GM10266 (cell line): ENCODE data around the gene MTHFD1.

Source experiments
- DNase-seq: peaks from one replicate; pipeline ENCODE4 v3.0.0; 2012; ENCODE audit errors: extremely low spot score
- TF ChIP-seq, protein P1 (sequence below): IDR thresholded peaks from 2 replicates; pipeline ENCODE4 v1.5.1; 2012; ENCODE audit warnings: mild to moderate bottlenecking, low read depth; ENCODE audit not compliant: control insufficient read depth, insufficient read depth; ENCODE audit errors: missing control alignments

MTHFD1 gene

DNA sequence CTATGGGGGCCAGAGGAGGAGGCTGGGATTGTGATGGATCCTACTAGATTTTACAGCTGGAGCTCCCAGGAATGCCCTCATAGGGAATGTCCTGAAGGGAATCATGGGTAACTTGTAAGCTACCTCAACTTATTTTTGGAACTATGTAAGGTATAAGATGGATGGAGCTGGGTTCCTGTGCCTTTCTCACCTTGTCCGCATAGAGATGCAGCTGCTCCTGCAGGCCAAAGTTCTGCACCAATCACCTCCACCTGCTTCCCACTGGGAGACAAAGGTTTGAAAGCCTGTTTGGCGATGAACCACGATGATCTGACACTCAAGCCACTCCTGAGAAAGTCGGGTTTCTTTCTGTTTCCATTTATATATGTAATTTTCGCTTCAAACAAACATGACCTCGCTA, 76.5 kb downstream of the MTHFD1 start:
- TF ChIP-seq, protein P1, sequence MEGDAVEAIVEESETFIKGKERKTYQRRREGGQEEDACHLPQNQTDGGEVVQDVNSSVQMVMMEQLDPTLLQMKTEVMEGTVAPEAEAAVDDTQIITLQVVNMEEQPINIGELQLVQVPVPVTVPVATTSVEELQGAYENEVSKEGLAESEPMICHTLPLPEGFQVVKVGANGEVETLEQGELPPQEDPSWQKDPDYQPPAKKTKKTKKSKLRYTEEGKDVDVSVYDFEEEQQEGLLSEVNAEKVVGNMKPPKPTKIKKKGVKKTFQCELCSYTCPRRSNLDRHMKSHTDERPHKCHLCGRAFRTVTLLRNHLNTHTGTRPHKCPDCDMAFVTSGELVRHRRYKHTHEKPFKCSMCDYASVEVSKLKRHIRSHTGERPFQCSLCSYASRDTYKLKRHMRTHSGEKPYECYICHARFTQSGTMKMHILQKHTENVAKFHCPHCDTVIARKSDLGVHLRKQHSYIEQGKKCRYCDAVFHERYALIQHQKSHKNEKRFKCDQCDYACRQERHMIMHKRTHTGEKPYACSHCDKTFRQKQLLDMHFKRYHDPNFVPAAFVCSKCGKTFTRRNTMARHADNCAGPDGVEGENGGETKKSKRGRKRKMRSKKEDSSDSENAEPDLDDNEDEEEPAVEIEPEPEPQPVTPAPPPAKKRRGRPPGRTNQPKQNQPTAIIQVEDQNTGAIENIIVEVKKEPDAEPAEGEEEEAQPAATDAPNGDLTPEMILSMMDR: no peak
- peak; percentile 29 for DNase-seq

DNA sequence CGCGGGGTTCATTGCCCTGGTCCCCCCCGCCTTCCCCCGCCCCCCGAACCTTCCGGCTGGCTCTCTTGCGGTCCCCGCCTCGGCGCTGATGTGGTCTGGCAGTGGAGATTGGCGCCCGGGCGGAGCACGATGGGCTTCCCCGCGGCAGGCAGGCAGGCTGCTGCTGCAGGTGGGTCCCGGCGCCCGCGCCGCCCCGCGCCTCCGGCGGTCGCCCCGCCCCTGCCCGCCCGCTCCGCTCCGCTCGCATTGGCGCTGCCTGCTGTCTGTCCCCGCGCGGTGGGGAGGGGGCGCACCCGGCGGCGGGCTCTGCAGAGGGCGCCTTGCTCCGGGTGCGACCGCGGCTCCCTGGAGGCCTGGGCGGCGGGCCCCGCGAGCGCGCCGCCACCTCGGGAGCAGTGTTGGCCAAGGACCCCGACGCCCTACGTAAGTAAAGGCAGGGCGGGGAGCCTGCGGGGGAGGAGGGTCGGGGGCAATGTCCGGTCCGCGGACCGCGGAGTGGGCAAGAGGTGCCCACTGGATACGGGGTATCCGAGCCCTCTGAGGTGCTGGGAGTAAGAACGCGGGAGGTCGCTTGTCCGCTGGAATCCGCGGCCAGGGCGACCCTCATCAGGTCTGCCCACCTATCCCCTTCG, 77.2 kb downstream of the MTHFD1 start, which contains the start of gene AKAP5:
AKAP5 (plus strand) TSS at position 309 of the 632 bp plus-strand sequence. CDS start 2,896 bp downstream, outside the sequence.
- DNase-seq: peak; percentile 77
- TF ChIP-seq, protein P1: peak; percentile 20

DNA sequence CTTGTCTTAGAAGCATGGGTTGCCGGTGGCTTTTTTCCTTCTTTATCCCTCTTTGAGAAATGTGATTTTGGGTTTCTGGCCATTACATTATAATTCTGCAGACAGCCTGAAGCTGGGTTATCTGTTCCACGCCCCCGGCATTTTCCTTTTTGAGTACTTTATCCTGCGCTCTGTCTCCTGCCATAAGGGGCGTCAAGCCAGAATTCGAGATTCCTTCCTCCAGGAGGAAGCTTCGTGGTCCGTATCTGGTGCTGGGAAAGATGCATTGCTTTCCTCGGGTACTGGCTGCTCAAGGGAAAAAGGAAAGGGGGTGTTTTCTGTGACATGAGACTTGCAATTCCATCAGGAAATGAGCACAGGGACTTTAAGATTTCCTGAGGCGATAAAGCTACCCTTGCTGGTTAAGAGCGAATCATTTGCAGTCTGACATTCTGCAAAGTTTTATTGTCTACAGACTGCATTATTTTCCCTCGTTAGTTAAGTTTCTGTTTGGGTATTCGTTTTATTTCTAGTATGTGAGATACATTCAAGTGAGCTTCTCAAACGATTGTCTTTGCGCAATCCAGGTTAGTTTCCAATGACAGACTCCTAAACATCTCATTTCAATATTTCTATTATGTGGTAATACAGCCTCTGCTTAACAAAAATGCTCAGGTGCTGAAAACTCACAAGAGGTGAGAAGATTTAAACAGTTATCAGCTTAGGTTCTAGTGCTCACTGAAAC, 77.8 kb downstream of the MTHFD1 start:
- no peak for DNase-seq

DNA sequence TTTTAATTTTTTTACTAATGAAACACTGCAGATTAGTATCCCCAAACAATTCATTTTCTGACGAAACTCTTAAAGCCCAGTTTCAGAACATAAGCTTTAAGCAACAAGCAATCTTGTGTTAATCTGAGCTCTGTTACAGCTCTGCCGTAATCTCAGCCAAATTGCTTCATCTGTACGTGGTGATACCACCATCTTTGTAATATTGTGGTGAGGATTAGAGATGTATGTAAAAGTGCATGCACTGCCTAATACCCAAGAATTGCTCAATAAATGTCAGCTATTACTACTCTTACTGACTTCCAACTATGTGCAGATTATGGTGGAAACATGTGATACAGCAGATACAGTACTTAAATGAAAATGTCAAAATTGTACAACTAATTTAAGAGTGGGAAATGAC, 78.9 kb downstream of the MTHFD1 start:
- TF ChIP-seq, protein P1: no peak
- no peak for DNase-seq

More for the DNA sequence above, 77.8 kb downstream of the MTHFD1 start:
- TF ChIP-seq, protein P1: no peak

DNA sequence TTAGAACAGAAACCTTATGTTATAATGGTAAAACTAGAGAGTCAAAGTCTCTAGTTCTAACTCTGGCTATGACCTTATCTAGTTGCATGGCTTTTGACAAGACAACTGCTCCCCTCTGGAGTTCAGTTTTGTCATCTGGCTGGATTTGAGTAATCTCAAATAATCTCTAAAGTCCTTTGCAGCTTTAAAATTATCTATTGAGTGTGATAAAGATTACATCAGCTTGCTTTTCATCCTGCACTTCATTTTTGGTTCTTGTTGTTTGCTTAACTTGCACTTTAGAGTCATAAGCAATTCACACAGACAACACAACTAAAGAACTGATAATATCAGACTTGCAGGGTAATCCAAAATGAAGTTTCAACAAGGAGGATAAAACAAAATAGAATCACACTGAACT, 79.4 kb downstream of the MTHFD1 start:
- DNase-seq: no peak
- TF ChIP-seq, protein P1: no peak

DNA sequence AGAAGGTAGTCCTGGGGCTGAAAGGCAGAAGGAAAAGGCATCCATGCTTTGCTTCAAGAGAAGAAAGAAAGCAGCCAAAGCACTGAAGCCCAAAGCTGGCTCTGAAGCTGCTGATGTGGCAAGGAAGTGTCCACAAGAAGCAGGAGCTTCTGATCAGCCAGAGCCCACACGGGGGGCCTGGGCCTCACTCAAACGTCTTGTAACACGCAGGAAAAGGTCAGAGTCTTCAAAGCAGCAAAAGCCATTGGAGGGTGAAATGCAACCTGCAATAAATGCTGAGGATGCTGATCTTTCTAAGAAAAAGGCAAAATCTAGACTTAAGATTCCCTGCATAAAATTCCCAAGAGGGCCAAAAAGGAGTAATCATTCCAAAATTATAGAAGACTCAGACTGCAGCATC, 80.3 kb downstream of the MTHFD1 start:
- TF ChIP-seq, protein P1: no peak
- DNase-seq: no peak

DNA sequence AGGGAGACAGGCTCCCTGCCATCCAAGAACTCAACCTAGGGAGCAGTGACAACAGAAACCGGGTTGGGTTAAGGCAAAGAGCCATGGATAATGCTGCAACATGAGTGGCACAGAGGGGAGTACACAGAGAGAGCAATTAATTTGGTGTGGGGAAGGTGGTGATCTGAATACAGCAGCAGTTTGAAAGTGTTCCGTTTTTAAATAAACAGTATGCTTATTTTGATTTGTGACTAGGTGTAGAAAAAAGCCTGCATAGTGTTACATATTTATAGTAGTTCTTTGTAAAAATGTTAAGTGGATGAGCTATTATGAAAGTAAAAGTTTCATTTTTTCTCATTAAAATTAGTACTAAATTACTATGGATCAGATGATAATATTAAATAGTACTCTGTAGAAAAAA, 85.9 kb downstream of the MTHFD1 start:
- no peak for DNase-seq
- TF ChIP-seq, protein P1: no peak
